AG04449 (cell line): ENCODE measurements around the gene UBE2G1.
A peak's percentile ranks its signal among the peaks of the same experiment; 100 is the strongest.

Experiments
- CTCF ChIA-PET: fragments of 350-600 bp; formaldehyde crosslinking; extraction: SDS; loops from one replicate; lab custom pipeline; 2021; ENCODE audit warnings: antibody characterized with exemption; lab: Yijun Ruan, JAX
- POLR2A ChIA-PET: fragments of 400-600, 350-600 bp; formaldehyde crosslinking; extraction: SDS; loops from one replicate; lab custom pipeline; 2020; ENCODE audit warnings: antibody characterized with exemption, inconsistent platforms; lab: Yijun Ruan, JAX
- DNase-seq: peaks from one replicate; pipeline ENCODE4 v3.0.0-alpha.2; 2010; ENCODE audit warnings: low read depth, low spot score
- H3K4me3 ChIP-seq: 2 replicates; pipeline ENCODE4 v1.5.1; 2011; ENCODE audit warnings: low read depth, mild to moderate bottlenecking, control low read depth, low read length
- TF ChIP-seq, protein P1 (sequence below): IDR thresholded peaks from one replicate; pipeline ENCODE4 v1.5.1; 2011; ENCODE audit warnings: mild to moderate bottlenecking, moderate library complexity, low read length, control low read depth, inconsistent platforms; ENCODE audit not compliant: insufficient read depth; ENCODE audit errors: missing control alignments

Gene UBE2G1

DNA sequence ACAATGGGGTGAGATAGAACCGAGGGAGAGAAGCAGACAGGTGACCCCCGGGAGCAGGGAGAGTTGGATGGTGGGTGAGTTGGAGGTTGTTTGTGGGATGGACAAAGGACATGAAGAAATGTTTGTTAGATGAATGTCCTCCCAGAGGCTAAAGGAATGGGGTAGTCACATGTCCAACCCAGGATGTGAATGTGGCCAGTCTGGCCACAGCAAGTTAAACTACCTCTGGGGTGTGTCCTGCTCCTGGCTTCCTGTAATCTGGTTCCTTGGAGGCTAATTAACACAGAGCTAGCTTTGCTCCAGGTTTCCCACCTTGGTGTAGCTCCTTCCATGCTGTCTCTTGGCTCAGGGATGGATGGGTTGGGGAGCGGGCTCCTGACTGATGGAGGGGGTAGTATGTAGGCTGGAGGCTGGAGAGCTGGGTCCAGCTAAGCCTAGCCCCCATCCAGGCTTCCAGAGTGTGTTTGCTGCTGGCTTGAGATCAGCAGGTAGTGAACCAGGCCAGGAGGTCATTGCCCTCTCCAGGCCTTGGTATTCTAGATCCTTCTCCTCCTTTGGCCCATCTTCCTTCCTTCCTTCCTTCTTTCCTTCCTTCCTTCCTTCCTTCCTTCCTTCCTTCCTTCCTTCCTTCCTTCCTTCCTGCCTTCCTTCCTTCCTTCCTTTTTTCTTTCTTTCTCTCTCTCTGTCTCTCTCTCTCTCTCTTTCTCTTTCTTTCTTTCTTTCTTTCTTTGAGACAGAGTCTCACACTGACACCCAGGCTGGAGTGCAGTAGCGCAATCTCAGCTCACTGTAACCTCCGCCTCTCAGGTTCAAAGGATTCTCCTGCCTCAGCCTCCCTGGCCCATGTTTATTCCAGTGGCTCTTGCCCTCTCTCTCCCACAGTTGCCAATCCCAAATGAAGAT is 28.0 kb upstream of the UBE2G1 start:
- H3K4me3 ChIP-seq = no peak overlapping the region
- CTCF ChIA-PET = interaction anchor here (0.6 kb wide), 1 partner anchor 179 kb away, joined by 3 read pairs; no protein-coding TSS in a partner anchor
- DNase-seq = no peak
- TF ChIP-seq, protein P1, sequence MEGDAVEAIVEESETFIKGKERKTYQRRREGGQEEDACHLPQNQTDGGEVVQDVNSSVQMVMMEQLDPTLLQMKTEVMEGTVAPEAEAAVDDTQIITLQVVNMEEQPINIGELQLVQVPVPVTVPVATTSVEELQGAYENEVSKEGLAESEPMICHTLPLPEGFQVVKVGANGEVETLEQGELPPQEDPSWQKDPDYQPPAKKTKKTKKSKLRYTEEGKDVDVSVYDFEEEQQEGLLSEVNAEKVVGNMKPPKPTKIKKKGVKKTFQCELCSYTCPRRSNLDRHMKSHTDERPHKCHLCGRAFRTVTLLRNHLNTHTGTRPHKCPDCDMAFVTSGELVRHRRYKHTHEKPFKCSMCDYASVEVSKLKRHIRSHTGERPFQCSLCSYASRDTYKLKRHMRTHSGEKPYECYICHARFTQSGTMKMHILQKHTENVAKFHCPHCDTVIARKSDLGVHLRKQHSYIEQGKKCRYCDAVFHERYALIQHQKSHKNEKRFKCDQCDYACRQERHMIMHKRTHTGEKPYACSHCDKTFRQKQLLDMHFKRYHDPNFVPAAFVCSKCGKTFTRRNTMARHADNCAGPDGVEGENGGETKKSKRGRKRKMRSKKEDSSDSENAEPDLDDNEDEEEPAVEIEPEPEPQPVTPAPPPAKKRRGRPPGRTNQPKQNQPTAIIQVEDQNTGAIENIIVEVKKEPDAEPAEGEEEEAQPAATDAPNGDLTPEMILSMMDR = no peak
- POLR2A ChIA-PET = no interaction called here

DNA sequence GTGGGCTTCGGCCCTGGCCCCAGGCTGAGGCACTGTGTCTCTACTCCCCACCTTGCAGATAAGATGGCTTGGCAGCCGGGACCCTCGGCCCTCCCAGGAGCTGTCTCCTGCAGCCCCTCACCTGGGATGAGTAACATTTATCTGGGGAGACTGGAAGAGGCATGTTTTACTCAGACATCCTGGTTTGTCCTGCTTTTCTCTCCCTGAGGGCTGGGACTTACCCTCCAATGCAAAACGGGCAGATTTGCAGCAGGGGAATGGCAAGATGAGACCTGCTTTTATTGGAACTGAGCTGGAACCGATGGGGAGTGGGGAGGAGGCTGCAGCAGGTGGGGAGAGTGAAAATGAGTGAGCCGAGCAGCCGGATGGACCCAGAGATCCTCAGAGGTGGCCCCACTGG is 27.3 kb upstream of the UBE2G1 start:
- H3K4me3 ChIP-seq = no peak overlapping the region
- no peak for DNase-seq
- TF ChIP-seq, protein P1 = no peak
- CTCF ChIA-PET = interaction anchor here (0.6 kb wide), 1 partner anchor 178 kb away, joined by 3 read pairs; no protein-coding TSS in a partner anchor
- POLR2A ChIA-PET = no interaction called here

DNA sequence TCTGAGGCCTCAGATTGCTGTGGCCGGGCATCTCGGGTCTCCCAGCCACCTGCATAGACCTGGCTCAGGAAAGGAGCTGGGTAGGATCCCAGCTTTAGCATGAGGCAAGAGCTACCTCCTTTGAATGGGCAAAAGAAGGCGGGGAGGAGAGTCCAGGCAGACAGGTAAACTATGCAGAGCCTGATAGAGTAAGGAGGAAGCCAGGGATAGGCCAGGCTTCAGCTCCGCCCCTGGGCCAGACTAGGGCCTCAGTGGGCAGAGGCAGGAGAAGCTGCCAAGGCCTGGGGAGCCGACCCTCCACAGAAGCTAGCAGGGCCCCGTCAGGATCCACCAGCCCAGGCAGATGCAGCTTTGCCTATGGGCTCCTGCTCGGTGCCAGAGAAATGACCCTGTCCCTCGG is 22.6 kb upstream of the UBE2G1 start:
- POLR2A ChIA-PET = no interaction called here
- no peak overlapping the region for H3K4me3 ChIP-seq
- CTCF ChIA-PET = interaction anchor here (1.8 kb wide), 1 partner anchor 189 kb away, joined by 6 read pairs; no protein-coding TSS in a partner anchor
- no peak for DNase-seq
- TF ChIP-seq, protein P1 = no peak

DNA sequence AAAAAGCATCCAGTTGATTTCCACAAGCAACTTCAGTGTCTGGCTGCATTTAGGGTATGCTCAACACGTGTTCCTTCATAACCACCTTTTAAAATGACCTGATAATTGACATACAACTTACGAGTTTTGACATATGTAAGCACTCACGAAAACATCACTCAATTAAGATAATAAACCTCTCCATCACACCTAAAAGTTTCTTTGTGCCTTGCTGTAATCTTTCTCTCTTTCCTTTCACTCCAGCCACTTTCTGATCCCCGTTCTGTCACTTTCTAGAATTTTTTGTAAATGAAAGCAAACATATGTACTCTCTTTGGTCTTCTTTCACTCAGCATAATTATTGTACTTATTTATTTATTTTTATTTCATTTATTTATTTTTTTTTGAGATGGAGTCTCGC is 20.7 kb upstream of the UBE2G1 start:
- CTCF ChIA-PET = interaction anchor here (1.3 kb wide), 1 partner anchor 187 kb away, joined by 6 read pairs; no protein-coding TSS in a partner anchor
- POLR2A ChIA-PET = no interaction called here
- TF ChIP-seq, protein P1 = no peak
- no peak overlapping the region for H3K4me3 ChIP-seq
- DNase-seq = no peak

DNA sequence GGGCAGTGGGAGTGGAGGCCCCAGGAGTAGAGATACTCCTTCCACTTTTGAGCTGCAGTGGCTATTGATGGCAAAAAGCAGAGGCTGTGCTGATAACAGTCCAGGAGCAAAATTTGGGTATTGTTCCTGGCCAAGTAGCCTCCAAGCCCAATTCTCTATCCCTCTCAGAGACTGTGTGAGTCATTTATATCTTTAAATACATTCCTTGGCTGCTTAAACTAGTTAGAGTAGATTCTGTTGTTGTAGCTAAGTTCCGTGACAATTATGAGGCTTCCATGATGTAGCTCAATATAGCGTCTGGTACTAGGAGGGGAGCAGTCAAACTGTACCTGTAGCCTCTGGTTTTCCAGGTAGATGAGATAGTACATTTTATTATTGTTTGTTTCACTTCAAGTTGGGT is 19.9 kb upstream of the UBE2G1 start:
- TF ChIP-seq, protein P1 = no peak
- ChIA-PET POLR2A (interaction anchor here (0.6 kb wide), 1 partner anchor 19 kb away, joined by 3 read pairs; no protein-coding TSS in a partner anchor), CTCF (interaction anchor here (1.3 kb wide), 1 partner anchor 186 kb away, joined by 6 read pairs; no protein-coding TSS in a partner anchor)
- peak; percentile 7 for DNase-seq
- no peak overlapping the region for H3K4me3 ChIP-seq
